Ishikawa (cell line): ENCODE data around the gene PPT2.

Experiments used
- CEBPB ChIP-seq: IDR thresholded peaks from 2 replicates; pipeline ENCODE4 v1.6.1; 2012
- CREB1 ChIP-seq: IDR thresholded peaks from 2 replicates; pipeline ENCODE4 v1.6.1; 2012; ENCODE audit warnings: low read depth
- EGR1 ChIP-seq: IDR thresholded peaks from 2 replicates; pipeline ENCODE4 v1.6.1; 2012
- EP300 ChIP-seq: IDR thresholded peaks from 2 replicates; pipeline ENCODE4 v1.6.1; 2012; ENCODE audit warnings: borderline replicate concordance
- FOXM1 ChIP-seq: IDR thresholded peaks from 2 replicates; pipeline ENCODE4 v1.6.1; 2012; ENCODE audit warnings: low read depth, borderline replicate concordance
- MAX ChIP-seq: IDR thresholded peaks from 2 replicates; pipeline ENCODE4 v1.6.1; 2012
- NFIC ChIP-seq: IDR thresholded peaks from 2 replicates; pipeline ENCODE4 v1.6.1; 2012
- RAD21 ChIP-seq: IDR thresholded peaks from 2 replicates; pipeline ENCODE4 v1.6.1; 2012; ENCODE audit warnings: low read depth
- TAF1 ChIP-seq: IDR thresholded peaks from 2 replicates; pipeline ENCODE4 v1.6.1; 2012; ENCODE audit warnings: low read depth, mild to moderate bottlenecking
- TCF12 ChIP-seq: IDR thresholded peaks from 2 replicates; pipeline ENCODE4 v1.6.1; 2012; ENCODE audit warnings: low read depth
- TEAD4 ChIP-seq: IDR thresholded peaks from 2 replicates; pipeline ENCODE4 v1.6.1; 2012
- YY1 ChIP-seq: IDR thresholded peaks from 2 replicates; pipeline ENCODE4 v1.6.1; 2012; ENCODE audit warnings: low read depth
- ZBTB7A ChIP-seq: IDR thresholded peaks from 2 replicates; pipeline ENCODE4 v1.6.1; 2012; ENCODE audit warnings: low read depth
- TF ChIP-seq, protein P1 (sequence below): IDR thresholded peaks from 2 replicates; pipeline ENCODE4 v1.6.1; 2012
- TF ChIP-seq, protein P2 (sequence below): IDR thresholded peaks from 2 replicates; pipeline ENCODE4 v1.6.1; 2012; ENCODE audit warnings: low read depth, mild to moderate bottlenecking

The PPT2 gene

DNA sequence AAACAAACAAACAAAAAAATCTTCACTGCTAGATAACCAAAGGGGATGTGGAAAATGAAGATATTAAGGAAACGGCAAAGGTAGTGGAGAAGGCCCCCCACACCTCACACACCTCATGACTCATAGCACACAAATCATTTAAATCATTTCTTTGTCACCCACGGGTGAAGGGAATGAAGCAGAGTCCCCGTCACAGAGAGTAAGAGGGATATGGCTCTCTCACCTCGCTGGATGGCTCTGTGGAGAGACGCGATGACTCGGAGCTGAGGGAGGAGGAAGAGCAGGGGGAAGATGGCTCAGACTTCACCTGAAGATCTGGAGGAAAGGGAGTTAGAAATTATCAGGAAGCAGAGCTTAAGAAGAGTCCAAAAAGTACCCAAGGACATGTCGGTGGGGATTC, 27.1 kb upstream of the PPT2 start:
- TF ChIP-seq CREB1 (no peak), EGR1 (no peak), MAX (no peak), CEBPB (no peak), ZBTB7A (no peak), TCF12 (no peak)
- TF ChIP-seq, protein P1, sequence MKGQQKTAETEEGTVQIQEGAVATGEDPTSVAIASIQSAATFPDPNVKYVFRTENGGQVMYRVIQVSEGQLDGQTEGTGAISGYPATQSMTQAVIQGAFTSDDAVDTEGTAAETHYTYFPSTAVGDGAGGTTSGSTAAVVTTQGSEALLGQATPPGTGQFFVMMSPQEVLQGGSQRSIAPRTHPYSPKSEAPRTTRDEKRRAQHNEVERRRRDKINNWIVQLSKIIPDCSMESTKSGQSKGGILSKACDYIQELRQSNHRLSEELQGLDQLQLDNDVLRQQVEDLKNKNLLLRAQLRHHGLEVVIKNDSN: no peak

DNA sequence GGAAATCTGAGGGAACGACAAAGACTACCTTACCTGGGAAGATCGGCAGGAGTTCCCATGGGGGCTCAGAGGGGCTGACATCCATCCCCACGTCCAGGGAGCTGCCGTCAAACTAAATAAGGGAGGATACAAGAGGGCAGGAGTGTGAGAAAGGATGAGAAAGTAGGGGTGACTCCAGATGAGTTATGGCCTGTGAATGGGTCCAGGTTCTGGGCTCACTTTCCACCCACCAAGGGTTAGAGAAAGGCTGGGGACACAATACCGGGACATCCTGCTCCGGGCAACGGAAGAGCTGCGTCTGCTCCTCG, 26.6 kb upstream of the PPT2 start:
- TF ChIP-seq, protein P1: no peak
- TF ChIP-seq RAD21: no peak
- no peak for TF ChIP-seq CREB1
- no peak for TF ChIP-seq EP300
- no peak for TF ChIP-seq YY1
- no peak for TF ChIP-seq TCF12
- no peak for TF ChIP-seq TAF1
- TF ChIP-seq FOXM1: no peak
- TF ChIP-seq ZBTB7A: no peak
- TF ChIP-seq TEAD4: no peak

- TF ChIP-seq, protein P2, sequence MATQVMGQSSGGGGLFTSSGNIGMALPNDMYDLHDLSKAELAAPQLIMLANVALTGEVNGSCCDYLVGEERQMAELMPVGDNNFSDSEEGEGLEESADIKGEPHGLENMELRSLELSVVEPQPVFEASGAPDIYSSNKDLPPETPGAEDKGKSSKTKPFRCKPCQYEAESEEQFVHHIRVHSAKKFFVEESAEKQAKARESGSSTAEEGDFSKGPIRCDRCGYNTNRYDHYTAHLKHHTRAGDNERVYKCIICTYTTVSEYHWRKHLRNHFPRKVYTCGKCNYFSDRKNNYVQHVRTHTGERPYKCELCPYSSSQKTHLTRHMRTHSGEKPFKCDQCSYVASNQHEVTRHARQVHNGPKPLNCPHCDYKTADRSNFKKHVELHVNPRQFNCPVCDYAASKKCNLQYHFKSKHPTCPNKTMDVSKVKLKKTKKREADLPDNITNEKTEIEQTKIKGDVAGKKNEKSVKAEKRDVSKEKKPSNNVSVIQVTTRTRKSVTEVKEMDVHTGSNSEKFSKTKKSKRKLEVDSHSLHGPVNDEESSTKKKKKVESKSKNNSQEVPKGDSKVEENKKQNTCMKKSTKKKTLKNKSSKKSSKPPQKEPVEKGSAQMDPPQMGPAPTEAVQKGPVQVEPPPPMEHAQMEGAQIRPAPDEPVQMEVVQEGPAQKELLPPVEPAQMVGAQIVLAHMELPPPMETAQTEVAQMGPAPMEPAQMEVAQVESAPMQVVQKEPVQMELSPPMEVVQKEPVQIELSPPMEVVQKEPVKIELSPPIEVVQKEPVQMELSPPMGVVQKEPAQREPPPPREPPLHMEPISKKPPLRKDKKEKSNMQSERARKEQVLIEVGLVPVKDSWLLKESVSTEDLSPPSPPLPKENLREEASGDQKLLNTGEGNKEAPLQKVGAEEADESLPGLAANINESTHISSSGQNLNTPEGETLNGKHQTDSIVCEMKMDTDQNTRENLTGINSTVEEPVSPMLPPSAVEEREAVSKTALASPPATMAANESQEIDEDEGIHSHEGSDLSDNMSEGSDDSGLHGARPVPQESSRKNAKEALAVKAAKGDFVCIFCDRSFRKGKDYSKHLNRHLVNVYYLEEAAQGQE: no peak
- TF ChIP-seq TEAD4: no peak
- 0 out of 2 replicates have a peak, but pooled peaks have one; percentile 41 for TF ChIP-seq TCF12
- TF ChIP-seq, protein P1: peak; percentile 95
- TF ChIP-seq MAX: no peak; the same call in 1 of the 2 replicates
- no peak for TF ChIP-seq NFIC
- TF ChIP-seq TAF1: peak; percentile 79
- TF ChIP-seq YY1: peak; percentile 92
- TF ChIP-seq CREB1: peak; percentile 60; the same call in 1 of the 2 replicates
- no peak for TF ChIP-seq CEBPB
- peak; percentile 59; the same call in 1 of the 2 replicates for TF ChIP-seq ZBTB7A
- TF ChIP-seq EGR1: peak; percentile 64
- peak; percentile 34; the same call in 1 of the 2 replicates for TF ChIP-seq FOXM1
These were observed 26.0 kb upstream of the PPT2 start, which contains the start of gene ATF6B for GRCh38 chr6:32127717-32128592. TSS of gene ATF6B (minus strand) at chr6:32128246. CDS start at chr6:32128207, 39 bp downstream.

GRCh38 chr6:32128751-32129296, 25.1 kb upstream of the PPT2 start:
- no peak for TF ChIP-seq RAD21
- TF ChIP-seq, protein P2: no peak
- no peak for TF ChIP-seq TAF1
- TF ChIP-seq TEAD4: no peak
- TF ChIP-seq, protein P1: no peak
- no peak for TF ChIP-seq ZBTB7A
- no peak for TF ChIP-seq TCF12
